HepG2 (cell line): ENCODE results near the gene GDF15. TPM values are rescaled to one million over a fixed set of nuclear protein-coding genes. Genes with fewer than 3 reads are reported as not detected.

Source experiments
- ATAC-seq: fragments of 200-7000 bp; cut with Tn5 transposase; 3 replicates; pipeline ENCODE4 v1.9.1; 2020; ENCODE audit warnings: mild to moderate bottlenecking, moderate library complexity
- BruUV-seq: library from RNA; stranded (reverse); fragments of 400-500 nt; replicated peaks from 2 replicates; lab custom pipeline; 2021; lab: Mats Ljungman, UMichigan
- CTCF ChIA-PET: fragments of 300-600 bp; formaldehyde crosslinking; extraction: SDS; loops from one replicate; lab custom pipeline; 2021; ENCODE audit warnings: low total read pairs, inconsistent platforms, low intra/inter-chr PET ratio; lab: Yijun Ruan, JAX
- POLR2A ChIA-PET: fragments of 350-600 bp; sonication (Branson Sonifier 250); formaldehyde crosslinking; loops from one replicate; lab custom pipeline; 2020; ENCODE audit warnings: antibody characterized with exemption, inconsistent platforms; lab: Yijun Ruan, JAX
- DNase-seq: peaks from one replicate; pipeline ENCODE4 v3.0.0-alpha.2; 2015; ENCODE audit warnings: low spot score
- FAIRE-seq: peaks from 3 replicates; lab custom pipeline; 2011; peaks lifted over from hg19 to GRCh38; lab: Jason Lieb, UNC
- H2AFZ ChIP-seq: one replicate; pipeline ENCODE4 v1.6.1; 2011; ENCODE audit warnings: low read length, inconsistent platforms
- H3K27ac ChIP-seq: fragments of 300-600 bp; 3 replicates; pipeline ENCODE4 v1.8.0; 2011; ENCODE audit warnings: mixed run types, mild to moderate bottlenecking, mixed read lengths, low read length, inconsistent platforms; ENCODE audit not compliant: insufficient read depth; ENCODE audit errors: extremely low read length
- H3K27me3 ChIP-seq, 2 experiments: fragments of 200-600 bp in 1 of 2; 2 replicates in 1 of 2; 3 replicates in 1 of 2; pipeline versions ENCODE4 v1.6.0 to v1.8.0; 2011; ENCODE audit warnings: low read length in 2 of 2, mild to moderate bottlenecking in 2 of 2, moderate library complexity in 2 of 2, inconsistent platforms in 1 of 2; ENCODE audit not compliant: insufficient read depth in 2 of 2, control insufficient read depth in 1 of 2
- H3K36me3 ChIP-seq, 2 experiments: fragments of 200-600 bp in 1 of 2; replicated peaks in 1 of 2; 2 replicates in 1 of 2; 3 replicates in 1 of 2; pipeline versions ENCODE4 v1.5.1 to v1.8.0; 2011; ENCODE audit warnings: low read length in 2 of 2, inconsistent platforms in 1 of 2; ENCODE audit not compliant: insufficient read depth in 2 of 2, control insufficient read depth in 1 of 2
- H3K4me1 ChIP-seq: 2 replicates; pipeline ENCODE4 v1.5.1; 2012; ENCODE audit warnings: low read length, inconsistent platforms; ENCODE audit not compliant: insufficient read depth
- H3K4me2 ChIP-seq: 2 replicates; pipeline ENCODE4 v1.6.0; 2011; ENCODE audit warnings: low read depth, low read length, inconsistent platforms
- H3K4me3 ChIP-seq, 3 experiments: fragments of 200-600 bp in 1 of 3; sonication (generic), shearing (Covaris generic) in 1 of 3; replicated peaks in 1 of 3; 2 replicates each; pipeline ENCODE4 v1.5.1; 2011 to 2016; ENCODE audit warnings: low read length in 3 of 3, inconsistent platforms in 2 of 3, low read depth in 2 of 3, mild to moderate bottlenecking in 2 of 3, control low read depth in 1 of 3, mixed read lengths in 1 of 3; ENCODE audit not compliant: insufficient read depth in 1 of 3
- H3K79me2 ChIP-seq: one replicate; pipeline ENCODE4 v1.6.1; 2011; ENCODE audit warnings: low read length, inconsistent platforms; ENCODE audit not compliant: insufficient read depth
- H3K9ac ChIP-seq: 2 replicates; pipeline ENCODE4 v1.6.0; 2011; ENCODE audit warnings: mild to moderate bottlenecking, low read depth, low read length, inconsistent platforms; ENCODE audit not compliant: insufficient read depth
- H3K9me3 ChIP-seq: 2 replicates; pipeline ENCODE4 v1.5.1; 2012; ENCODE audit warnings: mild to moderate bottlenecking, low read length
- H4K20me1 ChIP-seq: 2 replicates; pipeline ENCODE4 v1.6.0; 2011; ENCODE audit warnings: inconsistent platforms, mild to moderate bottlenecking, low read length, moderate library complexity; ENCODE audit not compliant: insufficient read depth
- GATAD2A ChIP-seq: IDR thresholded peaks from 2 replicates; pipeline ENCODE4 v1.6.1; 2016
- KDM1A ChIP-seq: IDR thresholded peaks from 2 replicates; pipeline ENCODE4 v1.6.1; 2016; ENCODE audit warnings: missing compliant biosample characterization
- MEF2D ChIP-seq: sonication (generic); formaldehyde crosslinking; IDR thresholded peaks from 2 replicates; pipeline ENCODE4 v1.5.1; 2020; ENCODE audit warnings: mild to moderate bottlenecking, missing genetic modification reagents
- NCOA1 ChIP-seq: sonication (generic); formaldehyde crosslinking; IDR thresholded peaks from 2 replicates; pipeline ENCODE4 v1.9.0; 2021; ENCODE audit warnings: missing genetic modification reagents
- PHF8 ChIP-seq: sonication (generic); formaldehyde crosslinking; IDR thresholded peaks from 2 replicates; pipeline ENCODE4 v1.5.0; 2020; ENCODE audit warnings: missing genetic modification reagents
- TCF7L2 ChIP-seq: IDR thresholded peaks from 2 replicates; pipeline ENCODE4 v1.6.1; 2011; ENCODE audit warnings: mild to moderate bottlenecking, low read depth, low read length, moderate library complexity
- ZNF101 ChIP-seq: sonication (generic); formaldehyde crosslinking; IDR thresholded peaks from 2 replicates; pipeline ENCODE4 v1.4.0; 2020; ENCODE audit warnings: mild to moderate bottlenecking, low read depth, missing genetic modification reagents, borderline replicate concordance
- ZNF501 ChIP-seq: sonication (generic); formaldehyde crosslinking; IDR thresholded peaks from 2 replicates; pipeline ENCODE4 v1.5.1; 2020; ENCODE audit warnings: mild to moderate bottlenecking, moderate library complexity, missing genetic modification reagents
- WGBS: methylation state at CpG from one replicate; pipeline ENCODE4 v1.1.6; 2017; ENCODE audit warnings: low lambda C conversion rate; 5-methylcytosine and 5-hydroxymethylcytosine counted together
- in situ Hi-C: cut with HindIII; loops from 2 replicates; pipeline ENCODE4 v1.10.0; 2017; ENCODE audit warnings: low pct_unique_long_range_greater_than_20kb; ENCODE audit not compliant: extremely low pct_ligation_motif_present
- intact Hi-C: fragments of 100-400 bp; cut with micrococcal nuclease; formaldehyde crosslinking; loops from one replicate; pipeline ENCODE4 v1.10.0; 2022; ENCODE audit not compliant: unreplicated experiment
- polyA plus RNA-seq, 8 experiments: library from polyadenylated mRNA; depleted of rRNA in 3 of 8; stranded (reverse) in 7 of 8; unstranded in 1 of 8; fragments of >200 nt; fragmentation: Illumina TruSeq in 4 of 8; extraction: Trizol in 4 of 8; gene quantifications; 2 replicates each; pipeline versions ENCODE4 v1.2.1 to v1.2.3, GENCODE V29; 2011 to 2016; ENCODE audit warnings: low read depth in 4 of 8, missing spikeins in 1 of 8, mixed read lengths in 1 of 8; ENCODE audit not compliant: insufficient read depth in 1 of 8
- total RNA-seq, 5 experiments: library from RNA; depleted of rRNA; stranded (reverse); fragments of >200 nt; fragmentation: Illumina TruSeq; extraction: Trizol; gene quantifications; 2 replicates each; pipeline ENCODE4 v1.2.3, GENCODE V29; 2016; ENCODE audit warnings: low read depth in 1 of 5
- TF ChIP-seq, protein P1 (sequence below): sonication (generic); formaldehyde crosslinking; IDR thresholded peaks from 2 replicates; pipeline ENCODE4 v1.5.1; 2020; ENCODE audit warnings: missing genetic modification reagents, mild to moderate bottlenecking, borderline replicate concordance
- TF ChIP-seq, protein P2 (sequence below): IDR thresholded peaks from 2 replicates; pipeline ENCODE4 v1.6.1; 2016
- TF ChIP-seq, protein P3 (sequence below): sonication (generic); formaldehyde crosslinking; IDR thresholded peaks from 2 replicates; pipeline ENCODE4 v1.5.0; 2020; ENCODE audit warnings: mild to moderate bottlenecking, missing genetic modification reagents
- TF ChIP-seq, protein P4 (sequence below): sonication (generic); formaldehyde crosslinking; IDR thresholded peaks from 2 replicates; pipeline ENCODE4 v1.5.0; 2020; ENCODE audit warnings: mild to moderate bottlenecking, missing genetic modification reagents, moderate library complexity
- TF ChIP-seq, protein P5 (sequence below), 2 experiments: sonication (generic) in 1 of 2; formaldehyde crosslinking in 1 of 2; IDR thresholded peaks; 2 replicates each; pipeline versions ENCODE4 v1.6.1 to v1.9.0; 2014 to 2022; ENCODE audit warnings: antibody characterized with exemption in 1 of 2, borderline replicate concordance in 1 of 2, inconsistent platforms in 1 of 2, low read depth in 1 of 2, missing genetic modification reagents in 1 of 2

Gene GDF15
- total and polyA plus RNA-seq, 2 of the 13 experiments (the other 11 are each of a cell fraction or from before 2014, with no cell fraction given) = 146 to 422 TPM

DNA sequence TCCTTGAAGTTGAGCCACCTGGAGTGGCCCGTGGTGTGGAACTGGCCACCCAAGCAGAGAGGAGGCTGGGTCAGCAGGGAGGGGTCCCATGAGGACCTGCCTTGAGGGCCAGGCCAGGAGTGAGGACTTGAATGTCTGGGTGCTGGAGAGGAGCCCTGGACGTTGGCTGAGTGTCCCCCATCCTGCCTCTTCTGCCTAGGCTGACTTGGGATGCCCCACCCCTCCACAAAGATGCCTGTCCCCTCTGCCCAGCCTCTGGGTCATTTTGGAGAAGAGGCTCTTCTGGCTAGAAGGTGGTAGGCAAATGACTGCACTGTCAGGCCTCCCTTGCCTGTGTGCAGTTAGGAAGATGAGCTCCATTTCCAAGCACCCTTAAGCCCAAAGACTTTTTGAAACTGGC, 35.0 kb downstream of the GDF15 start:
- peaks cover 48% of the 10 kb centered on the region for H3K4me1 ChIP-seq
- no peaks in the 10 kb centered on the region for H3K27me3 ChIP-seq
- peaks cover 8% of the 10 kb centered on the region; the same call in 1 of the 2 replicates for H4K20me1 ChIP-seq
- 0 out of 5 replicates have a peak, but pooled peaks cover 0 to 3% of the 10 kb centered on the region in 2 experiments for H3K36me3 ChIP-seq
- in situ Hi-C loops (no loop called here), intact Hi-C loops (no loop called here)
- DNase-seq (no peak), ATAC-seq (no peak), FAIRE-seq (no peak)
- POLR2A ChIA-PET = interaction anchor here (1.2 kb wide), 2 partner anchors 18 to 41 kb away, joined by 3 to 4 read pairs; partner anchors contain the start of gene ISYNA1
- H3K9me3 ChIP-seq = no peaks in the 10 kb centered on the region
- TF ChIP-seq NCOA1 (CRISPR knock-in tag) (no peak), MEF2D (CRISPR knock-in tag) (no peak), ZNF501 (CRISPR knock-in tag) (no peak), GATAD2A (CRISPR knock-in tag) (no peak), KDM1A (CRISPR knock-in tag) (no peak), TCF7L2 (no peak), PHF8 (CRISPR knock-in tag) (no peak), ZNF101 (no peak)
- TF ChIP-seq, protein P1, sequence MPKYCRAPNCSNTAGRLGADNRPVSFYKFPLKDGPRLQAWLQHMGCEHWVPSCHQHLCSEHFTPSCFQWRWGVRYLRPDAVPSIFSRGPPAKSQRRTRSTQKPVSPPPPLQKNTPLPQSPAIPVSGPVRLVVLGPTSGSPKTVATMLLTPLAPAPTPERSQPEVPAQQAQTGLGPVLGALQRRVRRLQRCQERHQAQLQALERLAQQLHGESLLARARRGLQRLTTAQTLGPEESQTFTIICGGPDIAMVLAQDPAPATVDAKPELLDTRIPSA (CRISPR knock-in tag) = no peak
- TF ChIP-seq, protein P2, sequence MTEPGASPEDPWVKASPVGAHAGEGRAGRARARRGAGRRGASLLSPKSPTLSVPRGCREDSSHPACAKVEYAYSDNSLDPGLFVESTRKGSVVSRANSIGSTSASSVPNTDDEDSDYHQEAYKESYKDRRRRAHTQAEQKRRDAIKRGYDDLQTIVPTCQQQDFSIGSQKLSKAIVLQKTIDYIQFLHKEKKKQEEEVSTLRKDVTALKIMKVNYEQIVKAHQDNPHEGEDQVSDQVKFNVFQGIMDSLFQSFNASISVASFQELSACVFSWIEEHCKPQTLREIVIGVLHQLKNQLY (CRISPR knock-in tag) = no peak
- TF ChIP-seq, protein P3, sequence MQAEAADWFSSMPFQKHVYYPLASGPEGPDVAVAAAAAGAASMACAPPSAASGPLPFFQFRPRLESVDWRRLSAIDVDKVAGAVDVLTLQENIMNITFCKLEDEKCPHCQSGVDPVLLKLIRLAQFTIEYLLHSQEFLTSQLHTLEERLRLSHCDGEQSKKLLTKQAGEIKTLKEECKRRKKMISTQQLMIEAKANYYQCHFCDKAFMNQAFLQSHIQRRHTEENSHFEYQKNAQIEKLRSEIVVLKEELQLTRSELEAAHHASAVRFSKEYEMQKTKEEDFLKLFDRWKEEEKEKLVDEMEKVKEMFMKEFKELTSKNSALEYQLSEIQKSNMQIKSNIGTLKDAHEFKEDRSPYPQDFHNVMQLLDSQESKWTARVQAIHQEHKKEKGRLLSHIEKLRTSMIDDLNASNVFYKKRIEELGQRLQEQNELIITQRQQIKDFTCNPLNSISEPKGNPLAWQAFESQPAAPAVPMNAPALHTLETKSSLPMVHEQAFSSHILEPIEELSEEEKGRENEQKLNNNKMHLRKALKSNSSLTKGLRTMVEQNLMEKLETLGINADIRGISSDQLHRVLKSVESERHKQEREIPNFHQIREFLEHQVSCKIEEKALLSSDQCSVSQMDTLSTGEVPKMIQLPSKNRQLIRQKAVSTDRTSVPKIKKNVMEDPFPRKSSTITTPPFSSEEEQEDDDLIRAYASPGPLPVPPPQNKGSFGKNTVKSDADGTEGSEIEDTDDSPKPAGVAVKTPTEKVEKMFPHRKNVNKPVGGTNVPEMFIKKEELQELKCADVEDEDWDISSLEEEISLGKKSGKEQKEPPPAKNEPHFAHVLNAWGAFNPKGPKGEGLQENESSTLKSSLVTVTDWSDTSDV (CRISPR knock-in tag) = no peak
- TF ChIP-seq, protein P4, sequence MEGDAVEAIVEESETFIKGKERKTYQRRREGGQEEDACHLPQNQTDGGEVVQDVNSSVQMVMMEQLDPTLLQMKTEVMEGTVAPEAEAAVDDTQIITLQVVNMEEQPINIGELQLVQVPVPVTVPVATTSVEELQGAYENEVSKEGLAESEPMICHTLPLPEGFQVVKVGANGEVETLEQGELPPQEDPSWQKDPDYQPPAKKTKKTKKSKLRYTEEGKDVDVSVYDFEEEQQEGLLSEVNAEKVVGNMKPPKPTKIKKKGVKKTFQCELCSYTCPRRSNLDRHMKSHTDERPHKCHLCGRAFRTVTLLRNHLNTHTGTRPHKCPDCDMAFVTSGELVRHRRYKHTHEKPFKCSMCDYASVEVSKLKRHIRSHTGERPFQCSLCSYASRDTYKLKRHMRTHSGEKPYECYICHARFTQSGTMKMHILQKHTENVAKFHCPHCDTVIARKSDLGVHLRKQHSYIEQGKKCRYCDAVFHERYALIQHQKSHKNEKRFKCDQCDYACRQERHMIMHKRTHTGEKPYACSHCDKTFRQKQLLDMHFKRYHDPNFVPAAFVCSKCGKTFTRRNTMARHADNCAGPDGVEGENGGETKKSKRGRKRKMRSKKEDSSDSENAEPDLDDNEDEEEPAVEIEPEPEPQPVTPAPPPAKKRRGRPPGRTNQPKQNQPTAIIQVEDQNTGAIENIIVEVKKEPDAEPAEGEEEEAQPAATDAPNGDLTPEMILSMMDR (CRISPR knock-in tag) = no peak
- TF ChIP-seq, protein P5, sequence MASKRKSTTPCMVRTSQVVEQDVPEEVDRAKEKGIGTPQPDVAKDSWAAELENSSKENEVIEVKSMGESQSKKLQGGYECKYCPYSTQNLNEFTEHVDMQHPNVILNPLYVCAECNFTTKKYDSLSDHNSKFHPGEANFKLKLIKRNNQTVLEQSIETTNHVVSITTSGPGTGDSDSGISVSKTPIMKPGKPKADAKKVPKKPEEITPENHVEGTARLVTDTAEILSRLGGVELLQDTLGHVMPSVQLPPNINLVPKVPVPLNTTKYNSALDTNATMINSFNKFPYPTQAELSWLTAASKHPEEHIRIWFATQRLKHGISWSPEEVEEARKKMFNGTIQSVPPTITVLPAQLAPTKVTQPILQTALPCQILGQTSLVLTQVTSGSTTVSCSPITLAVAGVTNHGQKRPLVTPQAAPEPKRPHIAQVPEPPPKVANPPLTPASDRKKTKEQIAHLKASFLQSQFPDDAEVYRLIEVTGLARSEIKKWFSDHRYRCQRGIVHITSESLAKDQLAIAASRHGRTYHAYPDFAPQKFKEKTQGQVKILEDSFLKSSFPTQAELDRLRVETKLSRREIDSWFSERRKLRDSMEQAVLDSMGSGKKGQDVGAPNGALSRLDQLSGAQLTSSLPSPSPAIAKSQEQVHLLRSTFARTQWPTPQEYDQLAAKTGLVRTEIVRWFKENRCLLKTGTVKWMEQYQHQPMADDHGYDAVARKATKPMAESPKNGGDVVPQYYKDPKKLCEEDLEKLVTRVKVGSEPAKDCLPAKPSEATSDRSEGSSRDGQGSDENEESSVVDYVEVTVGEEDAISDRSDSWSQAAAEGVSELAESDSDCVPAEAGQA (IDR thresholded peaks at IDR 0.05; ENCODE audit: low read depth) = no peak
- TF ChIP-seq, protein P5 (CRISPR knock-in tag; IDR thresholded peaks at IDR 0.05; ENCODE audit: borderline replicate concordance) = no peak
- no peak overlapping the region for H2AFZ ChIP-seq
- BruUV-seq = no TSS peak
- CTCF ChIA-PET = no interaction called here
- WGBS = 69% methylated on average over 1 of the region's 2 CpGs
- H3K4me3 ChIP-seq = peak overlapping the region; percentile 60 to 78 (median 76); a peak in 4 of 6 replicates
- peaks cover 31% of the 10 kb centered on the region for H3K79me2 ChIP-seq
- H3K4me2 ChIP-seq = peak overlapping the region; percentile 85
- H3K27ac ChIP-seq = no peak overlapping the region
- H3K9ac ChIP-seq = 0 out of 2 replicates have a peak overlapping the region, but pooled peaks have one; percentile 29
